Stimulated activated CD8-positive, alpha-beta memory T cell treated with anti-CD3 and anti-CD28 coated beads, Interleukin-15, amount 100 ng/mL, for 1 hour (primary cell): ENCODE results near the gene LCN2.

ENCODE experiments used
- DNase-seq: peaks from one replicate; pipeline ENCODE4 v3.0.0-alpha.2; 2020; ENCODE audit warnings: low read depth

The LCN2 gene

DNA sequence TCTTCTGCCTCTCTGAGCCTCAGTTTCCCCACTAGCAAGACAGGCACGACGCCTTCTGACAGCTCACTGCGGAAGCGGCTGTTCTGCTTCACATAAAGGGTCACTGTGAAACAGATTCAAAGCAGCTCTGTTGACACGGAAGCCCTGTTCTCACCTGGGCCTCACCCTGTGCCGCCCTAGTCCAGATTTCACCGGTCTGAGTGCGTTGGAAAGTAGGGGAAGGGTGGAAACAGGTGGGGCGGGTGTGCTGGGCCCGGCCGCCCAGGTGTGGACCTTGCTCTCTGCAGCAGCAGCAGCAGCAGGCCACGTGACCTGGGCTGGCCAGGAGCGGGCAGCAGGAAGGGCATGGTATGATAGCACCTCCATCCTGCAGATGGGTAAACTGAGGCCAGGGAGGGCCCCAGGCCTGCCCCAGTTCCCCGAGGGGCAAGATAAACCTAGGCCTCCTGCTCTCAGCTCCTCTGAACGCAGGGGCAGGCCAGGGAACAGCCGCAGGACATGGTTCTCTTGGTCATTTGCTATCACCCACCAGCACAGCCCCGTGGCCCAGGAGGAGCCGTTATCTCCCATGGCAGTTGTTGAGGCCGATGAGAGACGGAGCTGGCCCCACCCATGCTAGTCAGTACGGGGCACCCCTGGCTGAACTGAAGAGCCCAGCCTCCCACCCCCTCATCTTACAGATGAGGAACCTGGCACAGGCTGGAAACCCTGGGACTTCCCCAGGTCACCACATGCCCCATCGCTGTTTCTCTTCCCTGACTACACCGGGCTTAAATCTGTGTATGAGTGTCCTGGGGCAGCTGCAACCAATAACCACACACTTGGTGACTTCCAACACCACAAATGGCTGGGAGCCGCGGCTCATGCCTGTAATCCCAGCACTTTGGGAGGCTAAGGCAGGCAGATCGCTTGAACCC lies 33.8 kb upstream of the LCN2 start:
- no peak for DNase-seq

DNA sequence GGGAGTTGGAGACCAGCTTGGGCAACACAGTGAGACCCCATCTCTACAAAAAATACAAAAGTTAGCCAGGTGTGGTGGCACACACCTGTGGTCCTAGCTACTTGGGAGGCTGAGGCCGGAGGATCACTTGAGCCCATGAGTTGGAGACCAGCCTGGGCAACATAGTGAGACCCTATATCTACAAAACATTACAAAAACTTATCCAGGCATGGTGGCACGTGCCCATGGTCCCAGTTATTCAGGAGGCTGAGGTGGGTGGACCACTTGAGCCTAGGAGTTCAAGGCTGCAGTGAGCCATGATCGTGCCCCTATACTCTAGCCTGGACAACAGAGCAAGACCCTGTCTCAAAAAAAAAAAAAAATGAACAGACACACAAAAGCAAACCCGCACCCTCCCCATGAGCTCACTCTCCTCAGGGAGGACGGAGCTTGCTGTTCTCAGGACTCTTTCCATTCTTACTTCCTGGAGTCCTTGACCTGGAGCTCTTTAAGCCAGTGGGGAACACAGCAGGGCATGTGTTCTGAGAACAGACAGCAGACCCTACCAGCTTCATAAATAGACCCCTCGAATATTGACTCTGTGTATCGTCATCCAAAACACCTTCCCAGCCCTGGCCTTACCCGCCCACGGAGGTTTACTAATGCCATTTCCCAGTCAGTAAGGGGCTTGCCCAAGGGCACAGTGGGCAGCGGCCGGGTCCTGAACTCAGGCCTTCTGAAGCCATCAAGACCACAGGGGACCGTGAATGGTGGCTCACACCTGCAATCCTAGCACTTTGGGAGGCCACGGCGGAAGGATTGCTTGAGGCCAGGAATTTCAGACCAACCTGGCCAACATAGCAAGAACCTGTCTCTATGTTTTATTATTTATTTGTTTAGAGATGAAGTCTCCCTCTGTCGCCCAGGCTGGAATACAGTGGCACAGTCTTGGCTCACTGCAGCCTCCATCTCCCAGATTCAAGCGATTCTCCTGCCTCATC lies 32.9 kb upstream of the LCN2 start:
- no peak for DNase-seq

GRCh38 chr9:128117613-128118471 lies 31.4 kb upstream of the LCN2 start:
- peak; percentile 99 for DNase-seq

DNA sequence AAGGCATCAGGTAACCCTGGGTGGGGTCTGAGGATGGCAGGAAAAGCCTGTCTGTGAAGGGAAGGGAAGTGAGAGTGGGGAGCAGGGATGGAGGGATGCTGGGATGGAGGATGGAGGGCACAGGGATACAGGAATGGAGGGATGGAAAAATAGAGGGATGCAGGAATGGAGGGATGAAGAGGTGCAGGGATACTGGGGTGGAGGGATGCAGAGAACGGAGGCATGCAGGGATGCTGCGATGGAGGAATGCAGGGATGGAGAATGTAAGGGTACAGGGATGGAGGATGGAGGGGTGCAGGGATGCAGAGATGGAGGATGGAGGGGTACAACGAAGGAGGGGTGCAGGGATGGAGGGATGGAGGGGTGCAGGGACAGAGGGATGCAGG lies 30.8 kb upstream of the LCN2 start:
- DNase-seq, result no peak

GRCh38 chr9:128118971-128119665 lies 30.1 kb upstream of the LCN2 start:
- no peak for DNase-seq

GRCh38 chr9:128120061-128120740 lies 29.1 kb upstream of the LCN2 start:
- no peak for DNase-seq

- no peak for DNase-seq
Observed at GRCh38 chr9:128120741-128121465, 28.4 kb upstream of the LCN2 start.

- no peak for DNase-seq
Observed at GRCh38 chr9:128121466-128121810, 27.8 kb upstream of the LCN2 start.

- no peak for DNase-seq
Observed at GRCh38 chr9:128121924-128122808, 27.1 kb upstream of the LCN2 start.

DNA sequence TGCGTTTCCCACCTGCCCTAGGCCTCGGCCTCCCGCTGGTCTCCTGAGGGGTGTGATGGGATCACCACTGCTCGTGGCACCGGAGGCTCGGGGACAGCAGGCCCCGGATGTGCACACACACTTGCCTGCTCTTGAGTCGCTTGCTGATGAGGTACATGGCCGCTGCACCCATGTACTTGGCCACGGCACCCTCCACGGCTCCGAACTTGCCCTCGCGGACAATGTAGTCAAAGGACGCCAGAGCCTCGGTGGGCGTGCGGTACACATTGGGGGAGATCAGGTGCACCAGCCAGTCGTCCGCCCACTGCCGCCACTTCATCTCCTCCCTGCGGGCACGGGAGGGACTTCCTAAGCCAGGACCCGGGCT lies 26.5 kb upstream of the LCN2 start:
- DNase-seq, result no peak

GRCh38 chr9:128123451-128124080 lies 25.7 kb upstream of the LCN2 start:
- DNase-seq, result no peak

DNA sequence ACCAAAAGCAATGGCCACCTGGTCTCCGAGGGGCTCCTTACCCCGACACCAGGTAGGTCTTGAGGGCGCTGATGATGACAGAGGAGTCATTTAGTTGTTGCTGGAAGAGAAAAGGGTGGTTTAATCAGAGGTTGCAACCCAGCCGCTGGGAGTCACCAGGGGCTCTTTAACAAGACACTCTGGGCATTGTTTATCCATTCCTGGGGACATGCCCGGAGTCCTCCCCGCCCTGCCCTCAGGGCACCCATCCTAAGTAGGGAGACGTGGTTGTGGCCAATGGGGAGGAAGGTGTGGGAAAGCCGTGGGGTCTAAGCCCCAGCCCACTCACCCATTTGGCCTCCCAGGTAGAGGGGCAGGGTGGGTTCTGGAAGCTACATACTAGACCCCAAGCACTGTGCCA lies 24.8 kb upstream of the LCN2 start:
- DNase-seq, result no peak

GRCh38 chr9:128124873-128125579 lies 24.2 kb upstream of the LCN2 start:
- no peak for DNase-seq

DNA sequence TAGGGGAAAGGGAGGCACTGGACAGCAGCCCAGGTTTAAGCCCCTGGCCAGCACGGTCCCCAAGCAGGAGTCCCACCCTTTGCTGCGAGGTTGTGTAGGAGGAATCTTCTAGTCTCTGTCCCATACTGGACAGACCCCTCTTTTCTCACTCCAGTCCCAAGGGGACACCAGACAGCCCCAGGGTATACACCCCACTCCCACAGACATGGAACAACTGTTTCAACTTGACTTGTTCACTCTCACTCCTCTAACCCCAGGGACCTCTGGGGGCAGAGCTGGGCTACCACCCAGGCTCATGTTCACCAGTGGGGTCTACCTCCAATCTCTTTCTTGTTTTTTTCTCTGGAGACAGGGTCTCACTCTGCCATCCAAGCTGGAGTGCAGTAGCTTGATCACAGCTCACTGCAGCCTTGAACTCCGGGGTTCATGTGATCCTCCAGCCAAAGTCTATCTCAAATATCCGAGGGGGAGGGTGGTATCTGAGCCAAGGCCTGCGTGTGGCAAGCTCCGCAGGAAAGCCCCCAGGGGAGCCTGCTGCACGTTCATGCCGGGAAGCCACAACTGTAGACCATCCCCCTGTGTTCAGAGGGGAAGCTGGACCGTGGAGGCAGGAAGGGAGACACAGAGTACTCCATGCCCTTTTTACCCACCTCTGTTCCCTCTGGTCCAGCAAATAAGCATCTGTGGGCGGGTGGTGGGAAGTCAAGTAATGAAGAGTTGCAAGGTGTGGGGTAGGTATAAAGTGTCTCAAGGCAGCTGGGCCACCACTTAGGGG lies 23.5 kb upstream of the LCN2 start:
- DNase-seq, result no peak

- peak; percentile 56 for DNase-seq
Observed at GRCh38 chr9:128127568-128127989, 21.7 kb upstream of the LCN2 start, which contains the start of gene PTGES2. Gene PTGES2, minus strand, starts transcription at chr9:128127729. Its CDS starts 12 bp downstream, at chr9:128127717.

- peak; percentile 71 for DNase-seq
Observed at GRCh38 chr9:128127990-128128835, 21.0 kb upstream of the LCN2 start.
